ENCODE measurements around the gene DIPK1A. TPM values are rescaled to one million over a fixed set of nuclear protein-coding genes. Genes with fewer than 3 reads are reported as not detected.

Gene DIPK1A
- total RNA-seq, 1 experiment from 2014 or later = 1.5 TPM

DNA sequence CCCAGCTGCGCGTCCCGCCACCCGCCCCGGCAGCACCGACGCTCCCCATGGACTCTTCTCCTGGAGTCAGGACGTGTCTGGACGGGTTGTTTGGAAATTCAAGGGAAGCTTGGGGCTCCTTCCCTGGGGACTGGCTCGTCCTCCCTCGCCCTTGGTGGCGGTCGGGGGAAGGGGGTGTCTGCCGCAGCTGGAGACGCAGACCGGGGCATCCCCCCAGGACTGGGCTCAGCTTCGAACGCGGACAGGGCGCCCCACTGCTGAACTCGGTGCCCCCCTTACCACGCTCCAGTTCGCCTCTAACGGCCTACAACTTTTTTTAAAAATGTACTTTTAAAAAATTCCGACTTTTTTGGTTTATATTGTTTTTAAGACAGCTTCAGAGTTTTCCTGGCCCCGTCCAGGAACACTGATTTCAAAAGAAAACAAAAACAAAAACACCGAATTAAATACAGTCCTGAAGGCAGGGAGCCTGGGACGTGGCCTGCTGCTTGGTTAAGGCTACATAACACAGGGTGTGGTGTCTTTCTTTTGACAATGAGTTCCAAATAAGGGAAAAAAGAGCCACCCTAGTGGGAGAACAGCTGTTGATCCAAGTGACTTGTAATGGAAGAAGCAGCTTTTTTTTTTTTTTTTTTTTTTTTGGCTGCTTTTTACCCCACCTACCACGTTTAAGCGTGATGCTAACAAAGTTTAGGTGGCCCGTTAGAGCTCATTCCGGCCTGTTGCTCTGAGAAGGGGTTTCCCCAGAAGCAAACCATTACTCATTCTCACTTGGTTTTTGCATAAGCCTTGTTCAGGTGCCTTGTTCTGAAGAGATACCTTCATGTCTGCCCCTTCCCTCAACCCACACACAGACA, 862 bp upstream of the DIPK1A start:
- Histone ChIP-seq H3K27me3 (no peaks in the 10 kb centered on the region), H3K4me3 (peak overlapping the region; percentile 70)
- peak; percentile 3 for DNase-seq

DNA sequence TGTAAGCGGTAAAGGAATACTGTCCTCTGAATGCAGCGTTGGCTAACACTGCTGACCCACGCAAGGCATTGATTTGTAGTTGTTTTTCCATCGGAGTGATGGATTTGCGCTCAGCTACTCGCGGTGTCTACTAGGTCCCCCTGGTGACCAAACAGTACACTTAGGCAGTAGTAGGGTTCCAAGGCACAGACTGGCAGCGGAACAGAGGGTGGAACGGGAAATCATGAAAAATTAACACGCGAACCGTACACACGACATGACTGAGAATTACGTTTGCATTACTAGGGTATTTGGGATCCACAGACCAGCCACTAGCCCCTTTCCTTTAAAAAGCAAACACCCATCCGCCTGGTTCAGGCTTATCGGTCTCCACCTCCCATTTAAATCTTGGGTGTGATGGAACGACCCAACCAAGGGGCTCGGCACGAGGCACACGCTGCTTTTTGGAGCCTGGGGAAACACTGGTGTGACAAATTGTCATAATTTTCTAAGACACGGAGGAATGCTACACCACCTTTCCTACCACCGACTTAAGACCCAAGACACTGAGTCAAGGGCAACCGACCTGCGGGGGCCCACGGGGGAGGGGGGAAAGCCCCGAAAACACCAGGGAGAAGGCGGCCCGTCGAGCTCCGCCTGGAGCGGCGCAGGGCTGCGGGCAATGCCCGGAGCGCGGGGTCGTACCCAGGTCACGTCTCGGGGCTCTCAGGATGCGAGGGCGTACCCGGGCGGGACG, 699 bp downstream of the DIPK1A start:
- Histone ChIP-seq H3K36me3 (no peaks in the 10 kb centered on the region), H3K9me3 (no peaks in the 10 kb centered on the region), H3K27me3 (no peaks in the 10 kb centered on the region), H3K4me3 (peak overlapping the region; percentile 70)
- peak; percentile 73 for DNase-seq

More for the DNA sequence above, 862 bp upstream of the DIPK1A start:
- H3K36me3 ChIP-seq = no peaks in the 10 kb centered on the region
- no peaks in the 10 kb centered on the region for H3K9me3 ChIP-seq

DNA sequence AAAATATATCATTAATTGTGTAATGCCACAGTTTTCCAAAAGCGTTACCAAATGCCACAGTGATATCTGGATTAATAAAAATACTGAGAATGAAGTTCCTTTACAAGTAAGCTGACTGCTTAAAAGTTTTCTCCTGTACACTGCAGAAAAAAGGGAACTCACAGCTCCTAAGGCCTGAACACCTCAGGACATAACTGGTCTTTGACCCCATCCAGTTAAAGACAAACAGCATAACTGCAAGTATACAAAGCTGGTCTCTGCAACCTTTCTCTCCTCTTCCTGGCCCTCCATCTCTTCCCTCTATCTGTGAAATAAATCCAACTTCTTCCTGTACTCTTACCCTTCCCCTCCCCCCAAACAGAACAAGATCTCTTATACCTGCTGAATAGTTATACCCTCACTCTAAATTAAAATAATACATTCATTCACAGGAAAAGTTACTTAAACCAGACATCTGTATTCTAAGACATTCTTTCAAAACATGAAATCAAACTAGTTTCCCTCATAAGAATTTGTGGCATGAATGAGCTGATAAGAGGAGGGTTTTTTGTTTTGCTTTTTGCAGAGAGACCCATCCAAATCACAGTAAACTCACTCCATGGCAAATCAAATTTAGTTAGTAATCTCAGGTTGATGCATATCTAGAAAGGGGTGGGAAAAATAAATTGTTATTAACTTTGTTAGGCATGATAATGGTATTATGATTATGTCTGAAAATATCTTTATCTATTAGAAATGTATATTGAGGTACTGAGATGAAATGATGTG, 2.9 kb downstream of the DIPK1A start:
- no peak overlapping the region for H3K4me3 ChIP-seq
- no peaks in the 10 kb centered on the region for H3K27me3 ChIP-seq
- no peak for DNase-seq
- H3K9me3 ChIP-seq = no peaks in the 10 kb centered on the region
- no peaks in the 10 kb centered on the region for H3K36me3 ChIP-seq

DNA sequence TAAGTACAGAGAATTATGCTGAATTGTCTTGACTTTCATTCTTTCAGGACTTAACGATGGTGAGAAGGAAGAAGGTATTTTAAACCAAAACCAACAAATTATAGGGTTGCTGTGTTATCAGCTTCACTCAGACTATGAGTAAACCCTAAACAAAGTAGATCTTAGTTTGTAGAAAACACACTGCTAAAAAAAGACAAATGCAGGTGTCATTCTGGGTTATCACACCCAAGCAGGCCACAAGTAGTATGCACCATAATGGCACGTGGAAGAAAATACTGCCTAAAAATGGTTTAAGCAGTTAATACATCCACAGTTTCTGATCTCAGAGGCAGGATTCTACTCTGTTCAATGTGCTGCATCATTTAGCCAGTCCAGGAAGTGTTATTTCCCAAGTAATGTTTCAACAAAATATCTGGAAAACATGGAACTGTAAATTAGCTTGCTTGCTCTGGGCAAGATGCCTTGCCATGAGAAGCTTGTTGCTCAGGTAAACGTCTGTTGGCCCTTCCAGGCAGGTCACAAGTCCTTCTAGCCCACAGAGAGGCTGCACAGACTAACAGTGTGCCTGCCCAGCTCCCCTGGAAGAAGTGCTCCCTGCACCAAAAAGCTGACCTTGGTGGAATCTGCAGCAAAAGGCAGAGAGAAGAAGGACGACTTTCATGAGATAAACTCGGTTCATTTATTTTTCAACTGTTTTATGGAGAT, 4.1 kb downstream of the DIPK1A start:
- Histone ChIP-seq H3K36me3 (no peaks in the 10 kb centered on the region), H3K4me3 (no peak overlapping the region), H3K27me3 (no peaks in the 10 kb centered on the region), H3K9me3 (no peaks in the 10 kb centered on the region)
- DNase-seq = no peak

DNA sequence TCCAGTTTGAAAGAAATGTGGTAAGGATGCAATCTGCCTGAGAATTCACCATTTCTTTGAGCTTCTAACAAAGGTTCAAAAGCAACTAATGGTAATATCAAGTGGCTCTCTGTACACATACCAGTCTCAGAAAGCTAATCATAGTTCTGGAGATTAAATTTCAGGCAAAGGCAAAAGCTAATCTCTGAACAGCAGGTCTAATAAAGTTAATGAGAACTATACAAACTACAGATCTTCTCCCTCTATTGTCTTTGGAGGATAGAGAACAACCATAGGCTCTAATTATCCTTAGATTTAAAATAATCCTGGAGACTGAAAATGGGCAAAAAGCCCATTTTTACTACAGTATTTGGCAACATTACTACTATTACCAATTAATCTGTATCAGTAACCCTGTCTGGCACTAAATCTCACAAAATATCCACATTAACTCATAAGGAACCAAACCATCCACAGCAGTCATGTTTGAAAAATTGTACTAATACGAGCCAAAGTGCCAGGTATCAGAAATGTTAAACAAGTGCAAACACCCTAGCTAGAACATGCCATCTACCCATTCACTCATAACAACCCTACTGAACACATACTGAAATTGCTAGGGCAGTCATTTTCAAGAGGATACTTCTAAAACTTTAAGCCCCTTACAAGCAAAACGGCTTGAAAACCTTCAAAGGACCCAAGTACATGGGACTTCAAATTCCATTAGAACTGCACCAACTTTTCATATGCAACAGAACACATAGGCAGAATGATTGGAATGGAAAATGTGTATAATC, 4.8 kb downstream of the DIPK1A start:
- Histone ChIP-seq H3K4me3 (no peak overlapping the region), H3K9me3 (no peaks in the 10 kb centered on the region)
- DNase-seq = no peak

DNA sequence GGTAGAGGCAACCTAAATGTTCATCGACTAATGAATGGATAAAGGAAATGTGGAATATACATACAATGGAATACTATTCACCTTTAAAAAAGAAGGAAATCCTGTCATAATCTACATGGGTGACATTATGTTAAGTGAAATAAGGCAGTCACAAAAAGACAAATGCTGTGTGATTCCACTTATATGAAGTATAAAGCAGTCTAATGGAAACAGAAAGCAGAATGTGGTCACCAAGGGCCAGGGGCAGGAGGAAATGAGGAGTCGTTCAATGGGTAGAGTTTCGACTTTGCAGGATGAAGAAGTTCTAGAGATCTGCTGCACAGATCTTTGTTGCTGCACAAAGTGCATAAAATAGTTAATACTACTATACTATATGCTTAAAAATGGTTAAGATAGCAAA, 7.8 kb downstream of the DIPK1A start:
- H3K36me3 ChIP-seq = no peaks in the 10 kb centered on the region
- no peak overlapping the region for H3K4me3 ChIP-seq
- no peak for DNase-seq
- no peaks in the 10 kb centered on the region for H3K9me3 ChIP-seq
- H3K27me3 ChIP-seq = no peaks in the 10 kb centered on the region

More for the DNA sequence above, 4.8 kb downstream of the DIPK1A start:
- Histone ChIP-seq H3K27me3 (no peaks in the 10 kb centered on the region), H3K36me3 (no peaks in the 10 kb centered on the region)

DNA sequence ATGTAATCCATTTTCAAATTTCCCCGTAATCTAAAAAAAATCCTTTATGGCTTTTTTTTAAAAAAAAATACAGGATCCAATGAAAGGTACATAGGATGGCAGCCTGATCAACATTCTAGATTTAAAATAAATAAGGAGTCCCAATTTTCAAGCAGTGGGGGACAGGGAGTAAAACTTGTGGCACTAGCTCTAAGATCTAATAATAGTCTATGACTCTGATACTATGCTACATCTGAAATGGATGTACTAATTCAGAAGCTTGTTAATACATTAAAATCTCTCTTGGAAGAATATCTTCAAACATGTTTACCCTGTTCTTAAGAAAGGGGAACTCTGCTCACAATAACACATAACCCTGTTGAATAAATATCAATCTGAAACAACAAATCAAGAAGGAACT, 8.5 kb downstream of the DIPK1A start:
- Histone ChIP-seq H3K9me3 (no peaks in the 10 kb centered on the region), H3K36me3 (no peaks in the 10 kb centered on the region), H3K4me3 (no peak overlapping the region), H3K27me3 (no peaks in the 10 kb centered on the region)
- DNase-seq = no peak

DNA sequence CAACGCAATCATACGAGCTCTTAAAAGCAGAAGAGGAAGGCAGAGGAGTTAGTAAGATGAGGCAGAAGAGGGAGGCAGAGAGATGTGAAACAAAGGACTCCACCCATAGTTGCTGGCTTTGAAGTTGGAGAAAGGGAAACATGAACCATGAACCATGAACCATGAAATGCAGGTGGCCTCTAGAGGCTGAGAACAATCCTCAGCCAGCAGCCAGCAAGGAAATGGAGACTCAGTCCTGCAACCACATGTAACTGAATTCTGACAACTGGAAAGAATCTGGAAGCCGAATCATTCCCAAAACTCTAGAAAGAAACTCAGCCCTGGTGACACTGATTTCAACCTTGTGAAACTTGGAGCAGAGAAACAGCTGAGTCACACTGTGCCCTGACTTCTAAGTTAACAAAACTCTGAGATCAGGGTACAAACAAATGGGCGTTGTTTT, 10.1 kb downstream of the DIPK1A start:
- peak; percentile 30 for DNase-seq
- Histone ChIP-seq H3K4me3 (no peak overlapping the region), H3K36me3 (no peaks in the 10 kb centered on the region), H3K27me3 (no peaks in the 10 kb centered on the region), H3K9me3 (no peaks in the 10 kb centered on the region)

DNA sequence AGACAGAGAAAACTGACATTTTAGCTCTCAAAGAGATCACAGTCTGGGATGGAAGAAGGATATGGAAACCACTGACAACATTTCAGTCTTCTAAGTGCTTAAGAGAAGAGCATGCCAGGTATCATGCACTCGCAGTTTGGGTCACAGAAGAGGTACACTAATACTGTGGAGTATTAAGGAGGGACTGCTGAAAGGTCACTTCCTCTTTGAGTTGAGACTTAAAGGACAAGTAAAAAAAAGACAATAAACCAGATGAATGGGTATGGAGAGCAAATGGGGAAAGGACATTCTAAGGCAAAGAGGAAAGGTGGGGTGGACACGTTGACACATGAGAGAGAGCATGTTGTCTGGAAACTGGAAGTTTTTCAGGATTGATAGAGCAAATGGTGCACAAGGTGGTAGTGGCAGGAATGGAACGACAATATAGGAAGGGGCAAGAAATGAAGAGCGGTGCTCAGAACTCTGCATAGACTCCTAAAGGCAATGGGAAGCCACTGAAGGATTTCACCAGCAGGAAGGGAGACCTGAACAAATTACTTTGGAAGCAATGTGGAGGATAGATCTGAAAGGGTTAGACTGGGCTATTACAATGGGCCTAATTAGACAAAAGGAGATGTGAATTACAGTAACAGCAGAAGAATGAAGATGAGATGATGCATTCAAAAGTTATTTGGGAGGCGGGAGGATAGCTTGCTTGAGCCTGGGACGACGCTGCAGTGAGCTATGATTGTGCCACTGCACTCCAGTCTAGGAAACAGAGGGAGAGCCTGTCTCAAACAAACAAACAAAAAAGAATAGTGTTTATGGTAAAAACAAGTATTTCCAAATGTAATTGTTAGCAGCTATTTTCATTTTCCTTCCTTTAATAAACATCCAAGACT, 11.1 kb downstream of the DIPK1A start:
- Histone ChIP-seq H3K27me3 (no peaks in the 10 kb centered on the region), H3K36me3 (no peaks in the 10 kb centered on the region), H3K4me3 (no peak overlapping the region), H3K9me3 (no peaks in the 10 kb centered on the region)
- DNase-seq = peak; percentile 69

DNA sequence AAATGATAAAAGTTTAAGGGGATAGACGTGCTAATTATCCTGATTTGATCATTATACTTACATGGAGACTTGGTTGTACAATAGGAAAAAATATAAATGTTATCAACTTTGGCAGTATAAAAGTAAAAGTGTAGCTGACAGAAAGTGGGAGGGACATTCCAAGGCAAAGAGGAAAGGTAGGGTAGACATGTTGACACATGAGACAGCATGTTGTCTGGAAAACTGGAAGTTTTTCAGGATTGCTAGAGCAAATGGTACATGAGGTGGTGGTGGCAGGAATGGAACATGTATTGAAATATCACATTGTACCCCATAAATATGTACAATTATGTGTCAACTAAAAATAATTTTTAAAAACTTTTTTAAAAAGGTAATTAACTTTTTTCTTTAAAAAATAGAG, 13.2 kb downstream of the DIPK1A start:
- Histone ChIP-seq H3K36me3 (no peaks in the 10 kb centered on the region), H3K27me3 (no peaks in the 10 kb centered on the region), H3K4me3 (no peak overlapping the region), H3K9me3 (no peaks in the 10 kb centered on the region)
- no peak for DNase-seq

DNA sequence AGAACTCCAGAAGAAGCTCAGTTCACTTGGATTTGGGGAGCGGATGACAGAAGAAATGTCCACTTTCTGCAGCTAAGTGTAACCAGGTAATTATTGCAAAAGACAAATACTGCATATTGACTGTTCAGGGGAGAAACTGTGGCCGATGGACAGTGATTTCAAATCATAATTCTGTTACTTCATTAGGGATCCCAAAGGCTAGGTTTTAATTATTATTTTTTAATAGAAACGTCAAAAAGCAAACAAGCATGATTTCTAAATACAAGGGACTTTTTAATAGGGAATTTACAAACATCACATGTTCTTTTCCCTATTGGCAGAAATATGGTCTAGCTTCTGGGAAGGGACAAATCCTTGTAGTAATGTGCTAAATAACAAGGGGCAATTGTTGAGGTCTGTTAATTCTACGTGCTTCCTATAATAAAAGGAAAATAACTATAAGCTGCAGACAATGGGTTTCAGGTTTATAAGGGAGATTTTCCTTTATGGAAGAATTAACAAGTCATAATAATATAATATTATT, 15.5 kb downstream of the DIPK1A start:
- Histone ChIP-seq H3K27me3 (no peaks in the 10 kb centered on the region), H3K9me3 (no peaks in the 10 kb centered on the region), H3K36me3 (no peaks in the 10 kb centered on the region), H3K4me3 (no peak overlapping the region)
- DNase-seq = no peak

DNA sequence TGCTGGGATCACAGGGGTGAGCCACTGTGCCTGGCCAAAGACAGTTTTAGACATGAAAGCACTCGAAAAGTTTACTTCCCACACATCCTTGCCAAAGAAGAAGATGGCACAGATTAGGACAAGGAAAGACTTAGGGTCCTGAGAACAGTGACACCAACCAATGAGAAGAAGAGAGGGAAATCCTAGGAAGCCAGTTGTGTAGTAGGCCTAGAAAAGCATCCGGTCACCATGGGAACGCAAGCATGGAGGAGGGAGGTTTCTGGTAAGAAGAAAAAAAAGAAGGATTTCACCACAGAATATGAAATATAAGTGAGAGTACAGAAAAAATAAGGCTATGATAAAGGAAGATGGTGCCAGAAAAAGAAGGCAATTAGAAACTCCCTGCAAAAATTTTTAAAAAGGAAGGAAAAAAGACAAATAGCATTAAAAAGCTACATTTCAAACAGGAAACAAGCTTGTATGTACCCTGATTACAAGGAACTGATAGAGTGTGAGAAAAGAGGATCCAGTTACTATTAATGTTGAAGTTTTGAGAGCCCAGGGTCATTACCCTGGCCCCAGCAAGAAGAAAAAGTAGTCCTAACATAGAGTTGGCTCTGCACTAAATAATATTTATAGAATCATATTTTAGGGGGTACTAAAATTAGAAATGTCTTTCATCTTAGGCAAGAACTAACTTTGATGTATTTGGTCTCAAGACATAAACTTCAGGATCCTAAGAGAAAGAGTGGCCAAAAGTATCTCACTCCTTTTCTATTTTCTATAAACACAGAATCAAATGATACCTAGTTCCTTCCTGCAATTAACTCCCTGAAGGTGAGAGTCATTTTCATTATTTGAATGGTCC, 16.1 kb downstream of the DIPK1A start:
- H3K36me3 ChIP-seq = no peaks in the 10 kb centered on the region
- H3K4me3 ChIP-seq = no peak overlapping the region
- DNase-seq = no peak
- H3K27me3 ChIP-seq = no peaks in the 10 kb centered on the region
- H3K9me3 ChIP-seq = no peaks in the 10 kb centered on the region

DNA sequence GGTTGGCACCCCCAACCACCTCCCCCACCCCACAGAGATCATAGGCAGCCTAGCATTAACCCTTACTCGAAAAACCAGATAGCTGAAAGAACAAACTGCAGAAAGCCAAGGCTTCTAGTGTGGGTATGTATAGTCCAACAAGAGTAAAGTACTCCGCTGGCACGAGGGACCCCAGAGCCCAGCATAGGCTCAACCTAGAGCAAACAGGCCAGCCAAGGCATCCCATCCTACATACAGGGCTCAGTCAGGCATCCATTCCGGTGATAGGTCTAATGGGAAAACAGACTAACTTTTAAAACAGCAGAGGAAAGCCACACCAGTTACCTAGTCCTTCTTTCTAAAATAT, 17.8 kb downstream of the DIPK1A start:
- DNase-seq = no peak
- Histone ChIP-seq H3K27me3 (no peaks in the 10 kb centered on the region), H3K4me3 (no peak overlapping the region), H3K36me3 (no peaks in the 10 kb centered on the region), H3K9me3 (no peaks in the 10 kb centered on the region)

DNA sequence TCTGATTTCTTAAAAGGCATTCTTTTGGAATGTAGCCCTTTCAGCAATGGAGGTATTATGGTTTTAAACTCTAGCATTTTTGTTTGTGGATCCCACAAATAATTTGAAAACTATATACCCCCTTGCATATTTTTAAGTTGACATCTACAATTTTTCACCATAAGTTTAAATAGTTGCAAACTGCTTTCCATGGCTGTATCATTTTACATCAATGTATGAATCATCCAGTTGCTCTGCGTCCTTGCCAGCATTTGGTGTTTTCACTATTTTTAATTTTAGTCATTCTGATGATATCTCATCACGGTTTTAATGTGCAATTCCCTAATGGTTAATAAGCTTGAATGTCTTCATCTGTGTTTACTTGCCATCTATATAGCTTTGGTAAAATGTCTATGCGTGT, 20.7 kb downstream of the DIPK1A start:
- Histone ChIP-seq H3K36me3 (no peaks in the 10 kb centered on the region), H3K27me3 (no peaks in the 10 kb centered on the region), H3K9me3 (no peaks in the 10 kb centered on the region), H3K4me3 (no peak overlapping the region)
- DNase-seq = peak; percentile 47
